MM.1S (cell line): Measurements from ENCODE around the gene MINAR2.
A peak's percentile ranks its signal among the peaks of the same experiment; 100 is the strongest.

ENCODE experiments used
- DNase-seq: peaks from one replicate; pipeline ENCODE4 v3.0.0-alpha.2; 2015
- H2AFZ ChIP-seq: fragments of 300-600 bp; sonication (generic); 2 replicates; pipeline ENCODE4 v1.6.0; 2016; ENCODE audit warnings: antibody characterized with exemption, low read length
- H3F3A ChIP-seq: fragments of 300-600 bp; sonication (generic); 2 replicates; pipeline ENCODE4 v1.6.1; 2016; ENCODE audit warnings: mild to moderate bottlenecking, antibody characterized with exemption, low read length, moderate library complexity, mixed read lengths; ENCODE audit not compliant: insufficient read depth
- H3K27ac ChIP-seq: fragments of 300-600 bp; sonication (generic); 2 replicates; pipeline ENCODE4 v1.5.1; 2016; ENCODE audit warnings: mild to moderate bottlenecking, low read length
- H3K27me3 ChIP-seq: fragments of 300-600 bp; sonication (generic); replicated peaks from 2 replicates; pipeline ENCODE4 v1.6.0; 2016; ENCODE audit warnings: low read length; ENCODE audit not compliant: insufficient read depth
- H3K36me3 ChIP-seq: fragments of 300-600 bp; sonication (generic); replicated peaks from 2 replicates; pipeline ENCODE4 v1.6.1; 2016; ENCODE audit warnings: mild to moderate bottlenecking, low read length, mixed read lengths; ENCODE audit not compliant: insufficient read depth
- H3K4me1 ChIP-seq: fragments of 300-600 bp; sonication (generic); 2 replicates; pipeline ENCODE4 v1.6.1; 2016; ENCODE audit warnings: low read length, mixed read lengths
- H3K4me2 ChIP-seq: fragments of 300-600 bp; sonication (generic); 2 replicates; pipeline ENCODE4 v1.6.0; 2016; ENCODE audit warnings: low read depth, low read length
- H3K4me3 ChIP-seq: fragments of 300-600 bp; sonication (generic); 2 replicates; pipeline ENCODE4 v1.5.1; 2016; ENCODE audit warnings: low read length, mixed read lengths
- H3K79me2 ChIP-seq: fragments of 300-600 bp; sonication (generic); 2 replicates; pipeline ENCODE4 v1.6.1; 2016; ENCODE audit warnings: mixed run types, low read length, mixed read lengths
- H3K9ac ChIP-seq: fragments of 300-600 bp; sonication (generic); 2 replicates; pipeline ENCODE4 v1.6.1; 2016; ENCODE audit warnings: low read length, mixed read lengths
- H3K9me2 ChIP-seq: fragments of 300-600 bp; sonication (generic); replicated peaks from 2 replicates; pipeline ENCODE4 v1.6.1; 2016; ENCODE audit warnings: mild to moderate bottlenecking, low read length, mixed read lengths; ENCODE audit not compliant: insufficient read depth
- H3K9me3 ChIP-seq: fragments of 300-600 bp; sonication (generic); replicated peaks from 2 replicates; pipeline ENCODE4 v1.6.1; 2016; ENCODE audit warnings: mild to moderate bottlenecking, low read length, mixed read lengths; ENCODE audit not compliant: insufficient read depth
- H4K20me1 ChIP-seq: fragments of 300-600 bp; sonication (generic); 2 replicates; pipeline ENCODE4 v1.6.1; 2016; ENCODE audit warnings: mild to moderate bottlenecking, low read length, moderate library complexity, mixed read lengths; ENCODE audit not compliant: insufficient read depth
- CTCF ChIP-seq: fragments of 300-600 bp; sonication (generic); IDR thresholded peaks from 2 replicates; pipeline ENCODE4 v1.5.1; 2016; ENCODE audit warnings: antibody characterized with exemption, low read length, mixed read lengths
- EZH2 ChIP-seq: fragments of 300-600 bp; sonication (generic); optimal IDR thresholded peaks from 2 replicates; pipeline ENCODE3; 2017; ENCODE audit warnings: low read depth, mild to moderate bottlenecking, antibody characterized with exemption, low read length, mixed read lengths
- EZH2phosphoT487 ChIP-seq: fragments of 300-600 bp; sonication (generic); IDR thresholded peaks from 2 replicates; pipeline ENCODE4 v1.6.1; 2018; ENCODE audit warnings: antibody characterized with exemption, low read length

The MINAR2 gene

GRCh38 chr5:129766798-129767197, 18.9 kb downstream of the MINAR2 start:
- TF ChIP-seq EZH2phosphoT487 (no peak), EZH2 (no peak)

GRCh38 chr5:129767927-129768380, 20.1 kb downstream of the MINAR2 start:
- peak; percentile 86 for DNase-seq
- Histone ChIP-seq H3K79me2 (no peaks in the 10 kb centered on the region), H3K9me3 (no peaks in the 10 kb centered on the region), H3K4me3 (no peak overlapping the region), H3K9ac (no peak overlapping the region), H3F3A (no peaks in the 10 kb centered on the region), H3K4me1 (no peaks in the 10 kb centered on the region), H3K36me3 (no peaks in the 10 kb centered on the region), H3K9me2 (no peaks in the 10 kb centered on the region), H3K27me3 (no peaks in the 10 kb centered on the region), H3K27ac (no peak overlapping the region), H4K20me1 (no peaks in the 10 kb centered on the region), H2AFZ (no peak overlapping the region), H3K4me2 (no peak overlapping the region)
- no peak for TF ChIP-seq EZH2
- no peak for TF ChIP-seq EZH2phosphoT487
- peak; percentile 99 for TF ChIP-seq CTCF

More at GRCh38 chr5:129766798-129767197, 18.9 kb downstream of the MINAR2 start:
- H3K9ac ChIP-seq: no peak overlapping the region
- H2AFZ ChIP-seq: no peak overlapping the region
- no peak for DNase-seq
- no peaks in the 10 kb centered on the region for H3K79me2 ChIP-seq
- H4K20me1 ChIP-seq: no peaks in the 10 kb centered on the region
- no peak overlapping the region for H3K4me2 ChIP-seq
- no peaks in the 10 kb centered on the region for H3F3A ChIP-seq
- no peaks in the 10 kb centered on the region for H3K4me1 ChIP-seq
- no peak overlapping the region for H3K27ac ChIP-seq
- no peak overlapping the region for H3K4me3 ChIP-seq
- no peaks in the 10 kb centered on the region for H3K9me3 ChIP-seq
- H3K27me3 ChIP-seq: no peaks in the 10 kb centered on the region
- H3K9me2 ChIP-seq: no peaks in the 10 kb centered on the region
- no peaks in the 10 kb centered on the region for H3K36me3 ChIP-seq

- DNase-seq: peak; percentile 24
- H3K9me3 ChIP-seq: no peaks in the 10 kb centered on the region
Observed at GRCh38 chr5:129768735-129769134, 20.8 kb downstream of the MINAR2 start.

More at GRCh38 chr5:129768735-129769134, 20.8 kb downstream of the MINAR2 start:
- Histone ChIP-seq H3K79me2 (no peaks in the 10 kb centered on the region), H4K20me1 (no peaks in the 10 kb centered on the region), H3K36me3 (no peaks in the 10 kb centered on the region), H3K4me1 (no peaks in the 10 kb centered on the region), H3K4me3 (no peak overlapping the region), H3K27ac (no peak overlapping the region), H3F3A (no peaks in the 10 kb centered on the region), H3K9me2 (no peaks in the 10 kb centered on the region), H3K9ac (no peak overlapping the region), H3K27me3 (no peaks in the 10 kb centered on the region), H3K4me2 (no peak overlapping the region), H2AFZ (0 out of 2 replicates have a peak overlapping the region, but pooled peaks have one; percentile 21)
- TF ChIP-seq EZH2 (no peak), CTCF (no peak), EZH2phosphoT487 (no peak)
